HCT116 (cell line): ENCODE results near the gene IGDCC3. TPM values are rescaled to one million over a fixed set of nuclear protein-coding genes. Genes with fewer than 3 reads are reported as not detected.
"Not testable (repeated sequence)": the region's sequence is repeated elsewhere in the genome, so short reads cannot be mapped to it uniquely, and the experiment has no call there.

ENCODE experiments used
- ATAC-seq: fragments of 200-7000 bp; cut with Tn5 transposase; 2 replicates; pipeline ENCODE4 v1.9.1; 2020; ENCODE audit warnings: mild to moderate bottlenecking, moderate library complexity
- BruUV-seq: library from RNA; stranded (reverse); fragments of 400-500 nt; replicated peaks from 2 replicates; lab custom pipeline; 2021; lab: Mats Ljungman, UMichigan
- CTCF ChIA-PET: fragments of 300-600 bp; sonication (Branson Sonifier 250); formaldehyde crosslinking; loops from one replicate; lab custom pipeline; 2021; ENCODE audit warnings: antibody characterized with exemption; lab: Charles Lee
- POLR2A ChIA-PET: fragments of 300-600, 350-600 bp; sonication (Branson Sonifier 250); formaldehyde crosslinking; loops from one replicate; lab custom pipeline; 2021; ENCODE audit warnings: antibody characterized with exemption; lab: Charles Lee
- RAD21 ChIA-PET, 2 experiments: fragments of 300-600 bp; sonication (Branson Sonifier 250); formaldehyde crosslinking; loops; one replicate each; lab custom pipeline; 2023; ENCODE audit warnings: low total read pairs in 2 of 2; ENCODE audit not compliant: uncharacterized antibody in 2 of 2, unreplicated experiment in 2 of 2, low non-redundant PET in 1 of 2; lab: Charles Lee
- DNase-seq: peaks from one replicate; pipeline ENCODE4 v3.0.0-alpha.2; 2010; ENCODE audit warnings: low read depth, low spot score
- H2AFZ ChIP-seq: fragments of 200-600 bp; shearing (Covaris generic), sonication (generic); 2 replicates; pipeline ENCODE4 v1.6.1; 2017; ENCODE audit warnings: low read depth, mixed run types, mixed read lengths, antibody characterized with exemption, low read length; ENCODE audit not compliant: poor library complexity, severe bottlenecking
- H3K27ac ChIP-seq: 2 replicates; pipeline ENCODE4 v1.5.1; 2012; ENCODE audit warnings: low read depth, low read length
- H3K27me3 ChIP-seq: fragments of 200-600 bp; sonication (generic); 2 replicates; pipeline ENCODE4 v1.6.1; 2016; ENCODE audit warnings: mixed run types, low read length, mixed read lengths; ENCODE audit not compliant: insufficient read depth
- H3K36me3 ChIP-seq, 2 experiments: fragments of 200-500 bp in 1 of 2; fragments of 200-600 bp in 1 of 2; sonication (Bioruptor generic) in 1 of 2; sonication (generic) in 1 of 2; 2 replicates each; pipeline versions ENCODE4 v1.5.1 to v1.6.1; 2014 to 2016; ENCODE audit warnings: low read length in 2 of 2, inconsistent platforms in 1 of 2, mixed read lengths in 1 of 2, mixed run types in 1 of 2; ENCODE audit not compliant: insufficient read depth in 2 of 2, control insufficient read depth in 1 of 2
- H3K4me1 ChIP-seq, 2 experiments: fragments of 200-600 bp in 1 of 2; sonication (generic) in 1 of 2; 2 replicates each; pipeline versions ENCODE4 v1.5.1 to v1.6.1; 2012 to 2017; ENCODE audit warnings: low read length in 2 of 2, inconsistent platforms in 1 of 2, mild to moderate bottlenecking in 1 of 2, mixed read lengths in 1 of 2, mixed run types in 1 of 2, moderate library complexity in 1 of 2; ENCODE audit not compliant: insufficient read depth in 2 of 2, control insufficient read depth in 1 of 2
- H3K4me2 ChIP-seq: fragments of 200-600 bp; sonication (generic); 2 replicates; pipeline ENCODE4 v1.6.1; 2017; ENCODE audit warnings: mixed run types, low read length, mixed read lengths
- H3K4me3 ChIP-seq, 2 experiments: fragments of 200-600 bp in 1 of 2; sonication (generic) in 1 of 2; replicated peaks in 1 of 2; 2 replicates each; pipeline ENCODE4 v1.5.1; 2011 to 2016; ENCODE audit warnings: low read length in 2 of 2, control low read depth in 1 of 2, low read depth in 1 of 2, mild to moderate bottlenecking in 1 of 2, mixed read lengths in 1 of 2, mixed run types in 1 of 2
- H3K79me2 ChIP-seq: fragments of 200-600 bp; sonication (generic); 2 replicates; pipeline ENCODE4 v1.6.1; 2017; ENCODE audit warnings: mild to moderate bottlenecking, mixed run types, low read length, moderate library complexity, mixed read lengths; ENCODE audit not compliant: insufficient read depth
- H3K9ac ChIP-seq: fragments of 200-600 bp; sonication (generic); 2 replicates; pipeline ENCODE4 v1.6.1; 2016; ENCODE audit warnings: low read length, mixed read lengths
- H3K9me2 ChIP-seq: fragments of 200-600 bp; sonication (generic), shearing (Covaris generic); 2 replicates; pipeline ENCODE4 v1.6.1; 2017; ENCODE audit warnings: mixed run types, mild to moderate bottlenecking, moderate library complexity; ENCODE audit not compliant: insufficient read depth
- H3K9me3 ChIP-seq, 2 experiments: fragments of 200-500 bp in 1 of 2; fragments of 200-600 bp in 1 of 2; sonication (Bioruptor generic) in 1 of 2; sonication (generic) in 1 of 2; 2 replicates each; pipeline ENCODE4 v1.6.1; 2014 to 2017; ENCODE audit warnings: low read length in 2 of 2, mixed read lengths in 2 of 2, inconsistent platforms in 1 of 2, low read depth in 1 of 2, mild to moderate bottlenecking in 1 of 2, mixed run types in 1 of 2, moderate library complexity in 1 of 2; ENCODE audit not compliant: control insufficient read depth in 1 of 2, insufficient read depth in 1 of 2
- H4K20me1 ChIP-seq: fragments of 200-600 bp; sonication (generic), shearing (Covaris generic); 2 replicates; pipeline ENCODE4 v1.6.1; 2017; ENCODE audit warnings: mixed run types, mild to moderate bottlenecking, moderate library complexity; ENCODE audit not compliant: insufficient read depth
- CEBPB ChIP-seq: IDR thresholded peaks from 2 replicates; pipeline ENCODE4 v1.6.1; 2012; ENCODE audit warnings: low read depth
- EGR1 ChIP-seq: IDR thresholded peaks from 2 replicates; pipeline ENCODE4 v1.6.1; 2012; ENCODE audit warnings: low read depth
- ELF1 ChIP-seq: IDR thresholded peaks from 2 replicates; pipeline ENCODE4 v1.6.1; 2012; ENCODE audit warnings: low read depth, borderline replicate concordance
- EZH2phosphoT487 ChIP-seq: fragments of 200-600 bp; IDR thresholded peaks from 2 replicates; pipeline ENCODE4 v1.6.1; 2018; ENCODE audit warnings: antibody characterized with exemption, borderline replicate concordance
- POLR2A ChIP-seq: IDR thresholded peaks from 2 replicates; pipeline ENCODE4 v1.7.0; 2011; ENCODE audit warnings: borderline replicate concordance; ENCODE audit not compliant: insufficient read depth, insufficient read length; ENCODE audit errors: extremely low read depth
- POLR2AphosphoS5 ChIP-seq: IDR thresholded peaks from 2 replicates; pipeline ENCODE4 v1.6.1; 2011; ENCODE audit warnings: mild to moderate bottlenecking, low read depth, low read length, moderate library complexity
- RAD21 ChIP-seq: IDR thresholded peaks from 2 replicates; pipeline ENCODE4 v1.6.1; 2012; ENCODE audit warnings: low read depth, mild to moderate bottlenecking
- SIN3A ChIP-seq: IDR thresholded peaks from 2 replicates; pipeline ENCODE4 v1.6.1; 2012; ENCODE audit warnings: low read depth
- SRF ChIP-seq: IDR thresholded peaks from 2 replicates; pipeline ENCODE4 v1.6.1; 2012; ENCODE audit warnings: low read depth
- intact Hi-C: fragments of 100-400 bp; cut with micrococcal nuclease; formaldehyde crosslinking; loops from 2 replicates; pipeline ENCODE4 v1.10.0; 2022
- total RNA-seq: library from RNA; stranded (reverse); gene quantifications from one replicate; pipeline ENCODE4 v1.2.1, GENCODE V29; 2021; ENCODE audit not compliant: unreplicated experiment
- TF ChIP-seq, protein P1 (sequence below): IDR thresholded peaks from 2 replicates; pipeline ENCODE4 v1.6.1; 2011; ENCODE audit warnings: mild to moderate bottlenecking, low read length, moderate library complexity; ENCODE audit not compliant: insufficient replicate concordance; ENCODE audit errors: extremely low read depth
- TF ChIP-seq, protein P2 (sequence below): IDR thresholded peaks from 2 replicates; pipeline ENCODE4 v1.6.1; 2012

IGDCC3 gene
- total RNA-seq, 1 experiment from 2014 or later = 0.44 TPM

DNA sequence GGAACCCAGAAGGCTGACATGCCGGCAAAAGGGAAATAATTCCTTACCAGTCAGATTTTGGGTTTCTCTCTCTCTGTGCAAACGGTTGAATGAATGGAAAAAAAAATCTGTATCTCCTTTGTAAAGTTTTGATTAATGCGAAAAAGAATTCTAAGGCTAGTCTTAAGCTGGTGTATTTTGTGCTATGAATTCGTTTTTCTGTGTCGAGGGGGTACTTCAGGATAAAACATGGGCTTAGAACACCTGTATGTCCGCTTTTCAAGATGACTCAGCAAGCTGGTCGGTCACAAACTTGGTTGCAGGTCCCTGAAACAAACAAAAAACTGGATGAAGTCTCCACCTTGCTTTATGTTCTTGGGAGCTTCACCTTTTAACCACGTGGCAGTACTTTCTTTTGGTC, 28.5 kb downstream of the IGDCC3 start:
- CTCF ChIA-PET = no interaction called here

DNA sequence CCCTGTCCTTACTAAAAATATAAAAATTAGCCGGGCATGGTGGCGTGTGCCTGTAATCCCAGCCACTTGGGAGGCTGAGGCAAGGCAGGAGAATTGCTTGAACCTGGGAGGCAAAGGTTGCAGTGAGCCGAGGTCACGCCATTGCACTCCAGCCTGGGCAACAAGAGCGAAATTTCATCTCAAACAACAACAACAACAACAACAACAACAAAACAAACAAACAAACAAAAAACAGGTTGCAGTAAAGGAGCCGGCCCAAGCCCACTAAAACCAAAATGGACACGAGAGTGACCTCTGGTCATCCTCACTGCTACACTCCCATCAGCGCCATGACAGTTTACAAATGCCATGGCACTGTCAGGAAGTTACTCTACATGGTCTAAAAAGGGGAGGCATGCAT, 30.0 kb downstream of the IGDCC3 start:
- intact Hi-C loops, ATAC-seq, H2AFZ ChIP-seq, H3K79me2 ChIP-seq, H3K36me3 ChIP-seq, POLR2A ChIA-PET, H3K27ac ChIP-seq, H3K27me3 ChIP-seq, H3K9ac ChIP-seq, RAD21 ChIA-PET, CTCF ChIA-PET, H3K4me2 ChIP-seq, H4K20me1 ChIP-seq, BruUV-seq, H3K4me3 ChIP-seq, H3K9me3 ChIP-seq, DNase-seq, H3K9me2 ChIP-seq, H3K4me1 ChIP-seq: not testable (repeated sequence)

More for the DNA sequence above, 28.5 kb downstream of the IGDCC3 start:
- no peak for DNase-seq
- no TSS peak for BruUV-seq
- Histone ChIP-seq H2AFZ (no peak overlapping the region), H3K79me2 (no peaks in the 10 kb centered on the region), H3K4me3 (no peak overlapping the region), H3K9ac (no peak overlapping the region), H3K4me1 (no peaks in the 10 kb centered on the region), H3K9me3 (no peaks in the 10 kb centered on the region; a peak in 1 of 4 replicates), H4K20me1 (no peaks in the 10 kb centered on the region), H3K4me2 (no peak overlapping the region), H3K27ac (no peak overlapping the region), H3K36me3 (no peaks in the 10 kb centered on the region), H3K27me3 (no peaks in the 10 kb centered on the region), H3K9me2 (no peaks in the 10 kb centered on the region)
- ChIA-PET RAD21 (no interaction called here), POLR2A (no interaction called here)
- ATAC-seq = no peak
- intact Hi-C loops = no loop called here
- no peak for TF ChIP-seq POLR2A
- no peak for TF ChIP-seq SIN3A
- TF ChIP-seq POLR2AphosphoS5 = no peak
- TF ChIP-seq, protein P1, sequence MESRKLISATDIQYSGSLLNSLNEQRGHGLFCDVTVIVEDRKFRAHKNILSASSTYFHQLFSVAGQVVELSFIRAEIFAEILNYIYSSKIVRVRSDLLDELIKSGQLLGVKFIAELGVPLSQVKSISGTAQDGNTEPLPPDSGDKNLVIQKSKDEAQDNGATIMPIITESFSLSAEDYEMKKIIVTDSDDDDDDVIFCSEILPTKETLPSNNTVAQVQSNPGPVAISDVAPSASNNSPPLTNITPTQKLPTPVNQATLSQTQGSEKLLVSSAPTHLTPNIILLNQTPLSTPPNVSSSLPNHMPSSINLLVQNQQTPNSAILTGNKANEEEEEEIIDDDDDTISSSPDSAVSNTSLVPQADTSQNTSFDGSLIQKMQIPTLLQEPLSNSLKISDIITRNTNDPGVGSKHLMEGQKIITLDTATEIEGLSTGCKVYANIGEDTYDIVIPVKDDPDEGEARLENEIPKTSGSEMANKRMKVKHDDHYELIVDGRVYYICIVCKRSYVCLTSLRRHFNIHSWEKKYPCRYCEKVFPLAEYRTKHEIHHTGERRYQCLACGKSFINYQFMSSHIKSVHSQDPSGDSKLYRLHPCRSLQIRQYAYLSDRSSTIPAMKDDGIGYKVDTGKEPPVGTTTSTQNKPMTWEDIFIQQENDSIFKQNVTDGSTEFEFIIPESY = no peak
- no peak for TF ChIP-seq ELF1
- TF ChIP-seq, protein P2, sequence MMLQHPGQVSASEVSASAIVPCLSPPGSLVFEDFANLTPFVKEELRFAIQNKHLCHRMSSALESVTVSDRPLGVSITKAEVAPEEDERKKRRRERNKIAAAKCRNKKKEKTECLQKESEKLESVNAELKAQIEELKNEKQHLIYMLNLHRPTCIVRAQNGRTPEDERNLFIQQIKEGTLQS = no peak
- no peak for TF ChIP-seq EGR1
- no peak for TF ChIP-seq EZH2phosphoT487
- TF ChIP-seq RAD21 = no peak
- no peak for TF ChIP-seq CEBPB
- no peak for TF ChIP-seq SRF
